NT2/D1 (cell line): ENCODE data around the gene B3GNT5.

Experiments
- SUZ12 ChIP-seq: IDR thresholded peaks from 2 replicates; pipeline ENCODE4 v1.6.1; 2011; ENCODE audit not compliant: insufficient read length, insufficient read depth; ENCODE audit errors: extremely low read depth
- YY1 ChIP-seq: IDR thresholded peaks from 2 replicates; pipeline ENCODE4 v1.6.1; 2011; ENCODE audit not compliant: insufficient read length, insufficient read depth
- ZNF274 ChIP-seq: IDR thresholded peaks from 2 replicates; pipeline ENCODE4 v1.6.1; 2011; ENCODE audit warnings: mild to moderate bottlenecking, low read depth, low read length

DNA sequence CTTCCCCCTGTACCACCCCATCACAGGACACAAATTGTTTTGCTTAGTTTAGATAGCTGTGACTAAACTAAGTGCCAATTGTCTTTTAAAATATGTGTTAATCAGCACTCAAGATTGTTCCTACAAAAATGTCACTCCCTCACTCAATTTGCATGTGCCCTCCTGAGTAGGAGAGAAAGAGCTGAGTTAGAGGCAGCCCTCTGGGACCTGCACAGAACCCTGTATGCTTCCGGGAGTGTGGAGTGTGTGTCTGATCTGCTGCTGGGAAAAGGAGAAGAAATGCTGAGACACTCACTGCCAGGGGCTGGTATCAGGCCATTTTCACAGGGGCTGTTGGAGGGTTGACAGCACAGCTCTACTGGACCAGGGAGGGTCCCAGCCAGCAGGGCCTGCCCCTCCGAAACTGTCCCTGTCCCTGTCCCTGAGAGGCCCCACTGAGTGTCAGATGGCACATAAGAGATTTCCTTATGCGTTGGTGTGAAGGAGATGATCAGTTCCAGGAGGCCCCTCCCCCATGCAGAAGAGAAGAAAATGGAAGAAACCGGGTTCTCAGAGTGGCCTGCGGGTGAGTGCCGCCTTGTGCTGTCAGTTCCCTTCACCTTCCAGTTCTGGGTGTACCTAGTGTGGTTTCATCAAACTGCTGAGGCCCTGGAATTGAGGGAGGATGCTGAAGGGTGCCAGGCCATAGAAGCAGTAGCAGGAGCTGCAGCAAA, 3.9 kb upstream of the B3GNT5 start:
- no peak for TF ChIP-seq YY1
- no peak for TF ChIP-seq ZNF274
- no peak for TF ChIP-seq SUZ12
